Anterior cingulate cortex (tissue), 58 donors: ENCODE results near the gene TNS3.
"Not testable (repeated sequence)": the region's sequence is repeated elsewhere in the genome, so short reads cannot be mapped to it uniquely, and the experiment has no call there.

Experiments
- DNase-seq, 58 donors: peaks; one replicate each; lab custom pipeline; 2025; lab: John Stamatoyannopoulos, UW

Gene TNS3

DNA sequence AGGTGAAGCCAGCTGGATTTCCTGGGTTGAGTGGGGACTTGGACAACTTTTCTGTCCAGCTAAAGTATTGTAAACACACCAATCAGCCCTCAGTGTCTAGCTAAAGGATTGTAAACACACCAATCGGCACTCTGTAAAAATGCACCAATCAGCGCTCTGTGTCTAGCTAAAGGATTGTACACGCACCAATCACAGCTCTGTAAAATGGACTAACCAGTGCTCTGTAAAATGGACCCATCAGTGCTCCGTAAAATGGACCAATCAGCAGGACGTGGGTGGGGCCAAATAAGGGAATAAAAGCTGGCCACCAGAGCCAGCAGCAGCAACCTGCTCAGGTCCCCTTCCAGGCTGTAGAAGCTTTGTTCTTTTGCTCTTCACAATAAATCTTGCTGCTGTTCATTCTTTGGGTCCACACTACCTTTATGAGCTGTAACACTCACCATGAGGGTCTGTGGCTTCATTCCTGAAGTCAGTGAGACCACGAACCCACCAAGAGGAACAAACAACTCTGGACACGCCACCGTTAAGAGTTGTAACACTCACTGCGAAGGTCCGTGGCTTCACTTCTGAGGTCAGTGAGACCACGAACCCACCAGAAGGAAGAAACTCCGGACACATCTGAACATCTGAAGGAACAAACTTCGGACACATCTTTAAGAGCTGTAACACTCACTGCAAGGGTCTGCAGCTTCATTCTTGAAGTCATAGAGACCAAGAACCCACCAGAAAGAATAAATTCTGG, 21.8 kb upstream of the TNS3 start:
- DNase-seq, result not testable (repeated sequence)

DNA sequence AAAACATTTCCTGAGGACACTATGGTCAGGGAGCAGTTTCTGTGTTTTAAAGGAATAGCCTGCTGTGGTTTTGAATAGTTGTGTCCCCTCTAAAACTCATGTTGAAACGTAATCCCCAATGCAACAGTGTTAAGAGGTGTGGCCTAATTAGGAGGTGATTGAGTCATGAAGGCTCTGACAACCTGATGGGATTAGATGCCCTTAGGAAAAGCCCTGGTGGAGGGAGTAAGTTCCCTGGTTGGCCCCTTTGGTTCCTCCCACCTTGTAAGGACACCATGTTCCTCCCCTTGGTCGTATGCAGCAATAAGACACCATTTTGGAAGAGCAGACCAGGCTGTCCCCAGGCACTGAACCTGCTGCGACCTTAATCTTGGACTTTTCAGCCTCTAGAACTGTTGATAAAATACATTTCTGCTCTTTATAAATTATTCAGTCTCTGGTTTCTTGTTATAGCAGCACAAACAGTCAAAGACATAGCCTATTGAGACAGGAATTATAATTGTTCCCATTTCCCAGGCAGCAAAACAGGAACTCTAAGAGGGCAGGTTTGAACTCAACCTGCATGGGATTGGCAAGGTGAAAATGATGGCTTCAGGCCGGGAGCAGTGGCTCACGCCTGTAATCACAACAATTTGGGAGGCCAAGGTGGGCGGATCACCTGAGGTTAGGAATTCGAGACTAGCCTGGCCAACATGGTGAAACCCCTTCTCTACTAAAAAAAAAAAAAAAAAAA, 20.5 kb upstream of the TNS3 start:
- DNase-seq, result no peak

DNA sequence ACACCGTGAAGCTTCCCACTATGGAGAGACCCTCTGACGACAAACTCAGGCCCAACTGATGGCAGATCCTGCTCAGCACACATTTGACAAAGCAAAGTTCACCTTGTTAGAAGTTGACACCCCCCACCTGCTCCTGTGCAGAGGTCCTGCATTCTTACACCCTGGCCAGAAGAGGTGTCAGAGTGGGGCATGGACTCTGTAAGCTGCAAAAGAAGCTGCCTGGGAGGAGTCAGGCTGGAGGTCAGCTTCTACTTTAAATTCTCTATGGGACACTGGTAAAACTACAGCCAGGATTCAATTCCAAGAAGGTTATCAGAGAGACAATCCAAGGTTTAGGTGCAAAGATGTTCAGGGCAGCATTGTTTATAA, 20.0 kb upstream of the TNS3 start:
- DNase-seq, result no peak

- no peak for DNase-seq
Measured at GRCh38 chr7:47601119-47601880, 19.4 kb upstream of the TNS3 start.

GRCh38 chr7:47600199-47601118, 18.5 kb upstream of the TNS3 start:
- DNase-seq, result peak in 5 of 58 donors; percentile 13 to 22 (median 16)

- DNase-seq, result no peak
Measured at GRCh38 chr7:47597379-47597778, 15.5 kb upstream of the TNS3 start.

- DNase-seq, result peak in 46 of 58 donors; percentile 13 to 77 (median 46)
Measured at GRCh38 chr7:47596502-47597202, 14.7 kb upstream of the TNS3 start.

DNA sequence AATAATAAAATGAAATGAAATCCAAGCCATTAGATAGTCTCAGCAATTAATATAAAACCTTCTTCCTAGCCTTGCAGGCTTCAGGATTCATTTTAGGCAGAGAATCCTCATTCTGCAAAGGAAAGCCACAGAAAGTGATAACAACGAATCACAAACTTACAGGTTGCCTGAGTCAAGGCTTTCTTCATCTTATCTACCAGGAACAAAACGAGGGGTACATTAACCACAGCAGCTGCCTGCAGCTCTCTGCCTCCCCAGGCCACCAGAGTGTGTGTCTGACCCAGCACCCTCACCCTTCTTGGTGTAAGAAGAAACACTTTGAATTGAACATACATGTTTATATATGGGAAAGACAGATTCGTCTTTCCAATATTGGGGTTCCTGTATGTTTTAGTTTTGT, 12.5 kb upstream of the TNS3 start:
- no peak for DNase-seq

GRCh38 chr7:47591655-47592572, 10.0 kb upstream of the TNS3 start:
- no peak for DNase-seq

GRCh38 chr7:47591089-47591654, 9.3 kb upstream of the TNS3 start:
- no peak for DNase-seq

DNA sequence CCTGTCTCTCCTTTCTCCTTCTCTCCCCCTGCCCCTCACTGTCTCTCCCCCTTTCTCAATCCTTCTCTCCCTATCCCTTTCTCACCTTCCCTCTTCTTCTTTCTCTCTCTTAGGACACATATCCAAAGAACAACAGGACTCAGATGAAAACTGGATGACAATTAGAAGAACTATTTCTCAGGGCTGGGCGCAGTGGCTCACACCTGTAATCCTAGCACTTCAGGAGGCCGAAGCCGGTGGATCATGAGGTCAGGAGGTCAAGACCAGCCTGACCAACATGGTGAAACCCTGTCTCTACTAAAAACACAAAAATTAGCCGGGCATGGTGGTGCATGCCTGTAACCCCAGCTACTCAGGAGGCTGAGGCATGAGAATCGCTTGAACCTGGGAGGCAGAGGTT, 8.3 kb upstream of the TNS3 start:
- not testable (repeated sequence) for DNase-seq

- no peak for DNase-seq
Measured at GRCh38 chr7:47588704-47589225, 6.9 kb upstream of the TNS3 start.

DNA sequence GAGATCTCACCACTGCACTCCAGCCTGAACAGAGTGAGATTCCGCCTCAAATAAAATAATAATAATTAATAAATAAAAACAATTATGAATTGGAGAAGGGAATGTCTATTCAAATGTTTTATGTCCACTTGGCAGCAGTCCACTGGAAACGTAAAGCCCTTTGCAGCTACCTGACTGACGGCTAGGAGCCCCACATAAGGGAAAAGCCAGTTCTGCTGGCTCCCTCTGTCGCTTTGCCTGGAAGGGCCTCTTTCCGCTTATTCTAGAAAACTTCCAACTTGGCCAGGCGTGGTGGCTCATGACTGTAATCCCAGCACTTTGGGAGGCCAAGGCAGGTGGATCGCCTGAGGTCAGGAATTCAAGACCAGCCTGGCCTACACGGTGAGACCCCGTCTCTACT, 6.1 kb upstream of the TNS3 start:
- DNase-seq, result no peak

DNA sequence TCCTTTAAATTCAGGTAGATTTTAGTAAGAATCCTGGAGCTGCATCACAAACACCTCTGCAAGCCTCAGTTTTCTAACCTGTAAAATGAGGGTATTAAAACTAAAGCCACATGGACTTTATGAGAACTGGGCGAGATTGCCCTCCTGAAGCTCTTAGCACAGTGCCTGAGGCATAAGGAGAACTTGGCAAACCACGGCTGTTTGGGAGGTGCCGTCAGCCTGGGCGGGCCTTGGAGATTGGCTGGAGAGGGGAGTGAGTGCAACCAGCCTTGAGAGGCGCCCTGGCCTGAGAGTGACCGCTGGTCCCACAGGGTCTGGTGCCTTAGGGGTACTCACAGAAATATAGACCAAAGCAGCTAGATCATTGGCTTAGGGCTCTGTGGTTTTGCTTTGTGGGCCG, 5.4 kb upstream of the TNS3 start:
- DNase-seq, result no peak

DNA sequence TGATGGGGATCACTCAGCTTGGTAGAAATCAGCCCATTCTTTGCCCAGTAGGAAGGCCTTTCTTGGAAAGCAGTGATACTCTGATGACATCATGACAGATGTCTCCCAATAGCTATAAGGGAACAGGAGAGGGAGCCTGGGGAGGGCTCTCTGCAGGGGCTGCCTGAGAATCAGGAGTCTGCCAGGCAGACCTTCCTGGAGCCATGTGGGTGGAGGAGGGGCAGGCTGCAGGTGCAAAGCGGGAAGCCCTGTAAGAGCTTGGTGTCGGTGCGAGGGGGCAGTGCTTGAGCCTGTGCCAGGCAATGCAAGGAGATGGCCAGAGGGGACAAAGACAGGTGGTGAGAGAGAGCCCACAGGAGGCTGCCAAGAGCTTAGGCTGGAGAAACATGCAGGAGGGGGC, 5.0 kb upstream of the TNS3 start:
- DNase-seq, result no peak

- not testable (repeated sequence) for DNase-seq
Measured at GRCh38 chr7:47586161-47586670, 4.3 kb upstream of the TNS3 start.

DNA sequence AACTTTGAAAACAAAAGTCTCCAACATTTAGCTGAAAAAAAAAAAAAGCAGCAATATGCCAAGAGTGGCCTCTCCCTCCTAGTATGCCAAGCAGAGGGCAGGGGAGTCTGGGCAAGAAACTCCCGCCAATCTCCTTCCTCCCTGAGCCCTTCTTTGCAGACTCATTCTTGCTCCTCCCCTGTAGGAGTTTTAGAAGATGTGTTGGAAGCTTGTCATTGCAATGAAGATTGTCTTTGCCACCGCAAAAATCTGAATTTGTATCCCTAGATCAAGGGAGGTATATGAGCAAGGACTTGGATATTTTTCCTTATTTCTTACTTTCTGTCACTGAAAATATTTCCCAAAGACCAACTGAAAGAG, 2.6 kb upstream of the TNS3 start:
- no peak for DNase-seq
